A673 (cell line): ENCODE results near the gene TMEM233. TPM values are rescaled to one million over a fixed set of nuclear protein-coding genes. Genes with fewer than 3 reads are reported as not detected.

Experiments
- BruUV-seq: library from RNA; stranded (reverse); fragments of 400-500 nt; replicated peaks from 2 replicates; lab custom pipeline; 2021; lab: Mats Ljungman, UMichigan
- CTCF ChIA-PET: fragments of 300-600 bp; sonication (Branson Sonifier 250); formaldehyde crosslinking; loops from one replicate; lab custom pipeline; 2022; ENCODE audit warnings: antibody characterized with exemption; lab: Charles Lee
- POLR2A ChIA-PET: fragments of 300-600 bp; sonication (Branson Sonifier 250); formaldehyde crosslinking; loops from one replicate; lab custom pipeline; 2022; ENCODE audit warnings: antibody characterized with exemption; ENCODE audit not compliant: low non-redundant PET; lab: Charles Lee
- DNase-seq: peaks from one replicate; pipeline ENCODE4 v3.0.0-alpha.2; 2015; ENCODE audit warnings: low spot score
- H3K27ac ChIP-seq: fragments of 200-600 bp; sonication (generic); 2 replicates; pipeline ENCODE4 v1.5.1; 2016; ENCODE audit warnings: mixed run types, low read depth, mild to moderate bottlenecking, mixed read lengths, antibody characterized with exemption, low read length; ENCODE audit not compliant: poor library complexity, severe bottlenecking
- H3K27me3 ChIP-seq: fragments of 200-600 bp; sonication (generic); replicated peaks from 2 replicates; pipeline ENCODE4 v1.6.1; 2017; ENCODE audit warnings: mixed run types, low read depth, mild to moderate bottlenecking, mixed read lengths, antibody characterized with exemption, low read length; ENCODE audit not compliant: insufficient read depth, poor library complexity
- H3K36me3 ChIP-seq: fragments of 200-600 bp; sonication (generic); 2 replicates; pipeline ENCODE4 v1.6.1; 2016; ENCODE audit warnings: mixed run types, mild to moderate bottlenecking, mixed read lengths, antibody characterized with exemption, low read length; ENCODE audit not compliant: insufficient read depth, poor library complexity, severe bottlenecking
- H3K4me1 ChIP-seq: fragments of 200-600 bp; sonication (generic); 2 replicates; pipeline ENCODE4 v1.6.1; 2017; ENCODE audit warnings: mixed run types, mild to moderate bottlenecking, mixed read lengths, antibody characterized with exemption, low read length; ENCODE audit not compliant: insufficient read depth, poor library complexity, severe bottlenecking
- H3K4me3 ChIP-seq: fragments of 200-600 bp; sonication (generic); 2 replicates; pipeline ENCODE4 v1.5.1; 2016; ENCODE audit warnings: low read depth, mixed run types, mild to moderate bottlenecking, mixed read lengths, low read length; ENCODE audit not compliant: poor library complexity, severe bottlenecking
- H3K9me3 ChIP-seq: fragments of 200-600 bp; sonication (generic); 2 replicates; pipeline ENCODE4 v1.6.1; 2016; ENCODE audit warnings: mixed run types, low read depth, mild to moderate bottlenecking, mixed read lengths, antibody characterized with exemption, low read length; ENCODE audit not compliant: poor library complexity, severe bottlenecking
- EZH2 ChIP-seq: fragments of 200-600 bp; sonication (generic); IDR thresholded peaks from 2 replicates; pipeline ENCODE4 v1.6.1; 2017; ENCODE audit warnings: borderline replicate concordance, low read depth, mild to moderate bottlenecking, mixed read lengths, antibody characterized with exemption, low read length; ENCODE audit not compliant: poor library complexity, severe bottlenecking
- intact Hi-C: fragments of 100-400 bp; cut with micrococcal nuclease; formaldehyde crosslinking; loops from one replicate; pipeline ENCODE4 v1.10.0; 2022; ENCODE audit not compliant: unreplicated experiment
- total RNA-seq: library from RNA; stranded (reverse); gene quantifications from 2 replicates; pipeline ENCODE4 v1.2.3, GENCODE V29; 2021
- TF ChIP-seq, protein P1 (sequence below): fragments of 300-800, 200-600 bp; sonication (generic); conservative IDR thresholded peaks from 2 replicates; pipeline ENCODE4 v1.5.1; 2017; ENCODE audit warnings: low read depth, mild to moderate bottlenecking, antibody characterized with exemption, low read length, moderate library complexity, mixed read lengths

The TMEM233 gene
- total RNA-seq, 1 experiment from 2014 or later: 10.7 TPM

DNA sequence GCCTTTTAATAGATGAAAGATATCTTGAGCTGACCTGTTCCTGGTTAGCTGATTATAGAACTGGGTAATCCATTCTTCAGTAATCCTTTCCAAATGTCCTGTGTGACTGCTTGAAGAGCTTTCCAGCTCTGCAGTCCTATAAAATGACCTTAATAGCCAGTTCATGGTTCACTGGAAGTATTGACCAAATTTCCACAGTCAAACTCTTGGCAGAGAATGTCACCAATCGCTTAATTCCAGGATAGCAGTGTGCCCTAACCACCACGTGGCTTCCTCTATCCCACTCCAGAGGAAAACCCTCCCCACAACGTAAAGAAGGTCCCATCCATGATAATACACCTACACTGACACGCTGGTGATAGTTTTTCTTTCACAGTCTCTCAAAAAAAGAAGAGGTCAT lies 91.8 kb downstream of the TMEM233 start:
- H3K36me3 ChIP-seq: peaks cover 20% of the 10 kb centered on the region
- BruUV-seq: no TSS peak
- no peaks in the 10 kb centered on the region for H3K9me3 ChIP-seq
- intact Hi-C loops: no loop called here
- DNase-seq: no peak
- H3K27ac ChIP-seq: no peak overlapping the region
- ChIA-PET CTCF (interaction anchor here (1.2 kb wide), 1 partner anchor 17 kb away, joined by 3 read pairs; the partner anchor contains the start of gene PRKAB1), POLR2A (no interaction called here)
- TF ChIP-seq EZH2: no peak
- TF ChIP-seq, protein P1, sequence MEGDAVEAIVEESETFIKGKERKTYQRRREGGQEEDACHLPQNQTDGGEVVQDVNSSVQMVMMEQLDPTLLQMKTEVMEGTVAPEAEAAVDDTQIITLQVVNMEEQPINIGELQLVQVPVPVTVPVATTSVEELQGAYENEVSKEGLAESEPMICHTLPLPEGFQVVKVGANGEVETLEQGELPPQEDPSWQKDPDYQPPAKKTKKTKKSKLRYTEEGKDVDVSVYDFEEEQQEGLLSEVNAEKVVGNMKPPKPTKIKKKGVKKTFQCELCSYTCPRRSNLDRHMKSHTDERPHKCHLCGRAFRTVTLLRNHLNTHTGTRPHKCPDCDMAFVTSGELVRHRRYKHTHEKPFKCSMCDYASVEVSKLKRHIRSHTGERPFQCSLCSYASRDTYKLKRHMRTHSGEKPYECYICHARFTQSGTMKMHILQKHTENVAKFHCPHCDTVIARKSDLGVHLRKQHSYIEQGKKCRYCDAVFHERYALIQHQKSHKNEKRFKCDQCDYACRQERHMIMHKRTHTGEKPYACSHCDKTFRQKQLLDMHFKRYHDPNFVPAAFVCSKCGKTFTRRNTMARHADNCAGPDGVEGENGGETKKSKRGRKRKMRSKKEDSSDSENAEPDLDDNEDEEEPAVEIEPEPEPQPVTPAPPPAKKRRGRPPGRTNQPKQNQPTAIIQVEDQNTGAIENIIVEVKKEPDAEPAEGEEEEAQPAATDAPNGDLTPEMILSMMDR: no peak
- no peaks in the 10 kb centered on the region for H3K4me1 ChIP-seq
- no peaks in the 10 kb centered on the region for H3K27me3 ChIP-seq
- H3K4me3 ChIP-seq: no peak overlapping the region

DNA sequence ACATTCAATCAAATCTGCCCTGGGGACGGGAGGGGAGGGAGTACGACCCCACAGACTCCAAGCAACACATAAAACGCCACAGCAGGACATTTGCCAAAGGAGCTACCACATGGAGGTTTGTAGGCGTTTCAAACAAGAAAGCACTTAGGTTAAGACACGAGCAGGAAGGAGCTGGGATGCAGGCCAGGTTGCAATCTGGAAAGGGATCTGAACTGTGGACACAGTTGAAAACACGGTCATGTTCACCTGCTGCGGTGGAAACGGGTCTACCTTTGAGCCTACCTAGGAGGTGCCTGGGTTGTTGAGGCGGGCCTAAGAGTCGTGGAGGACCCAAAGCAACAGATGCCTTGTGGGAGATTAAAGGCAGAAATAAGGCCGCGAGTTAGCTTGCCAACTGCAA lies 92.8 kb downstream of the TMEM233 start:
- no TSS peak for BruUV-seq
- Histone ChIP-seq H3K9me3 (no peaks in the 10 kb centered on the region), H3K27ac (no peak overlapping the region), H3K27me3 (no peaks in the 10 kb centered on the region), H3K36me3 (peaks cover 20% of the 10 kb centered on the region), H3K4me1 (no peaks in the 10 kb centered on the region), H3K4me3 (no peak overlapping the region)
- no peak for DNase-seq
- intact Hi-C loops: no loop called here
- ChIA-PET POLR2A (no interaction called here), CTCF (interaction anchor here (0.5 to 1.2 kb wide), 2 partner anchors 18 to 253 kb away, joined by 3 to 5 read pairs; partner anchors contain the start of gene PRKAB1)
- TF ChIP-seq, protein P1: no peak

DNA sequence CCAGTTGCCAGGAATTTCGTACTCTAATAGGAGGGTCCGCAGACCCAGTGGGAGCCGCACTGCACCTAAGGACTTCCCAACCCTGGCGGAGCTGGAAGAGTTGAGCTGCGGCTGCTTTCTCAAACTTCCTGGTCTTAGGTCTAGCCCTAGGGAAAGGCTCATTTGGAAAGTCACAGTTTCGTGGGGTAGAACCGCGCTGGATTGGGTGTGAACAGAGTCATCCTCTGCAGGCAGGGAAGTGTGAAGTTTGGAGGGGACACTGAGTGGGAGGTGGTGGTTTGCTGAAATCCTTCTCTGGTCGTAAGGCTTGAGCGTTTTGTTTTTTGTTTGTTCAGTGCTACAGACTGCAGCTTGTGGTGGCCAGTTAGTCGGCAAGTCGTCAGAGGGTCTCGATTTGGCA lies 93.2 kb downstream of the TMEM233 start:
- Histone ChIP-seq H3K4me1 (no peaks in the 10 kb centered on the region), H3K9me3 (no peaks in the 10 kb centered on the region), H3K27me3 (no peaks in the 10 kb centered on the region), H3K36me3 (peaks cover 18% of the 10 kb centered on the region), H3K27ac (no peak overlapping the region), H3K4me3 (no peak overlapping the region)
- CTCF ChIA-PET: interaction anchor here (0.5 kb wide), 1 partner anchor 252 kb away, joined by 5 read pairs; no protein-coding TSS in a partner anchor
- no peak for DNase-seq
- intact Hi-C loops: no loop called here
- TF ChIP-seq, protein P1: no peak
- no peak for TF ChIP-seq EZH2
- BruUV-seq: no TSS peak
- POLR2A ChIA-PET: no interaction called here
